ENCODE data around the gene NEK8. TPM values are rescaled to one million over a fixed set of nuclear protein-coding genes. Genes with fewer than 3 reads are reported as not detected.
"Not testable (repeated sequence)": the region's sequence is repeated elsewhere in the genome, so short reads cannot be mapped to it uniquely, and the experiment has no call there.

Gene NEK8
- total RNA-seq, 1 donor from 2014 or later = 3.2 TPM

GRCh38 chr17:28729950-28730330 is 1.4 kb downstream of the NEK8 start:
- TF ChIP-seq CTCF (IDR thresholded peaks at IDR 0.05) = no peak
- DNase-seq (ENCODE audit: low spot score in 2 of 2) = no peak
- no peaks in the 10 kb centered on the region for H3K9me3 ChIP-seq
- peak overlapping the region in 1 of 2 donors; percentile 95 for H3K27ac ChIP-seq
- intact Hi-C loops (cut with DNase I) = loop anchor here (5.0 to 10.0 kb wide), 3 partner anchors 32 to 385 kb away; partner anchors contain the start of gene FLOT2
- H3K36me3 ChIP-seq = no peaks in the 10 kb centered on the region
- H3K27me3 ChIP-seq = no peaks in the 10 kb centered on the region
- no peak overlapping the region for H3K4me3 ChIP-seq
- H3K4me1 ChIP-seq = peaks cover 13 to 15% of the 10 kb centered on the region in 2 donors

GRCh38 chr17:28733346-28733745 is 4.8 kb downstream of the NEK8 start:
- Histone ChIP-seq H3K36me3 (no peaks in the 10 kb centered on the region), H3K9me3 (no peaks in the 10 kb centered on the region), H3K27ac (no peak overlapping the region), H3K27me3 (no peaks in the 10 kb centered on the region), H3K4me3 (no peak overlapping the region), H3K4me1 (no peaks in the 10 kb centered on the region)
- DNase-seq (ENCODE audit: low spot score in 2 of 2) = no peak
- intact Hi-C loops (cut with DNase I) = no loop called here
- TF ChIP-seq CTCF (IDR thresholded peaks at IDR 0.05) = no peak

GRCh38 chr17:28734712-28735241 is 6.2 kb downstream of the NEK8 start:
- no peaks in the 10 kb centered on the region for H3K4me1 ChIP-seq
- no peak overlapping the region for H3K27ac ChIP-seq
- no peak overlapping the region for H3K4me3 ChIP-seq
- intact Hi-C loops (cut with DNase I) = no loop called here
- TF ChIP-seq CTCF (IDR thresholded peaks at IDR 0.05) = no peak
- no peaks in the 10 kb centered on the region for H3K9me3 ChIP-seq
- no peak for DNase-seq (ENCODE audit: low spot score in 2 of 2)
- no peaks in the 10 kb centered on the region for H3K36me3 ChIP-seq
- H3K27me3 ChIP-seq = no peaks in the 10 kb centered on the region

- DNase-seq (ENCODE audit: low spot score in 2 of 2) = no peak
- no peak for TF ChIP-seq CTCF (IDR thresholded peaks at IDR 0.05)
- Histone ChIP-seq H3K4me1 (no peaks in the 10 kb centered on the region), H3K27me3 (no peaks in the 10 kb centered on the region), H3K27ac (no peak overlapping the region), H3K4me3 (no peak overlapping the region), H3K36me3 (no peaks in the 10 kb centered on the region), H3K9me3 (no peaks in the 10 kb centered on the region)
- intact Hi-C loops (cut with DNase I) = no loop called here
These were observed 6.7 kb downstream of the NEK8 start for GRCh38 chr17:28735242-28735722.

GRCh38 chr17:28735913-28736769 is 7.6 kb downstream of the NEK8 start:
- DNase-seq (ENCODE audit: low spot score in 2 of 2); H3K27ac ChIP-seq; H3K4me3 ChIP-seq; H3K27me3 ChIP-seq; H3K36me3 ChIP-seq; intact Hi-C loops (cut with DNase I); H3K9me3 ChIP-seq; H3K4me1 ChIP-seq: not testable (repeated sequence)

- DNase-seq (ENCODE audit: low spot score in 2 of 2) = no peak
- H3K27me3 ChIP-seq = no peaks in the 10 kb centered on the region
- no peak overlapping the region for H3K4me3 ChIP-seq
- no peaks in the 10 kb centered on the region for H3K4me1 ChIP-seq
- no peaks in the 10 kb centered on the region for H3K36me3 ChIP-seq
- TF ChIP-seq CTCF (IDR thresholded peaks at IDR 0.05) = no peak
- H3K27ac ChIP-seq = no peak overlapping the region
- intact Hi-C loops (cut with DNase I) = no loop called here
- H3K9me3 ChIP-seq = no peaks in the 10 kb centered on the region
These were observed 8.7 kb downstream of the NEK8 start for GRCh38 chr17:28737316-28737715.

All from ascending aorta (tissue), 2 donors.